K562 (cell line): ENCODE results near the gene B4GALNT4. TPM values are rescaled to one million over a fixed set of nuclear protein-coding genes. Genes with fewer than 3 reads are reported as not detected.

Experiments used
- ATAC-seq: fragments of 200-7000 bp; cut with Tn5 transposase; 3 replicates; pipeline ENCODE4 v1.9.1; 2020; ENCODE audit warnings: moderate library complexity
- BruUV-seq: library from RNA; stranded (reverse); fragments of 400-500 nt; replicated peaks from 2 replicates; lab custom pipeline; 2021; lab: Mats Ljungman, UMichigan
- CTCF ChIA-PET: fragments of 300-600 bp; formaldehyde crosslinking; extraction: SDS; loops from one replicate; lab custom pipeline; 2021; ENCODE audit warnings: low intra/inter-chr PET ratio; lab: Yijun Ruan, JAX
- POLR2A ChIA-PET: fragments of 300-600, 350-650 bp; sonication (Branson Sonifier 250); formaldehyde crosslinking; extraction: SDS; loops from one replicate; lab custom pipeline; 2021; ENCODE audit warnings: antibody characterized with exemption, inconsistent platforms; lab: Yijun Ruan, JAX
- DNase-seq, 4 experiments: peaks; one replicate each; pipeline versions ENCODE4 v3.0.0 to v3.0.0-alpha.2; 2011 to 2018; ENCODE audit warnings: low spot score in 3 of 4, mixed read lengths in 3 of 4; ENCODE audit errors: extremely low read depth in 1 of 4
- FAIRE-seq: peaks from 2 replicates; lab custom pipeline; 2011; peaks lifted over from hg19 to GRCh38; lab: Jason Lieb, UNC
- H2AFZ ChIP-seq: 2 replicates; pipeline ENCODE4 v1.6.0; 2011; ENCODE audit warnings: low read depth, low read length, control low read depth, inconsistent platforms
- H3K27ac ChIP-seq: fragments of 200-600 bp; 3 replicates; pipeline ENCODE4 v1.8.0; 2011; ENCODE audit warnings: low read depth, mild to moderate bottlenecking, control low read depth, inconsistent platforms, low read length, moderate library complexity, mixed read lengths; ENCODE audit errors: extremely low read depth
- H3K27me3 ChIP-seq, 2 experiments: fragments of 300-600 bp in 1 of 2; 2 replicates in 1 of 2; 3 replicates in 1 of 2; pipeline versions ENCODE4 v1.6.0 to v1.8.0; 2011; ENCODE audit warnings: inconsistent platforms in 2 of 2, low read length in 2 of 2, mild to moderate bottlenecking in 1 of 2, mixed read lengths in 1 of 2, moderate library complexity in 1 of 2; ENCODE audit not compliant: control insufficient read depth in 2 of 2, insufficient read depth in 2 of 2
- H3K36me3 ChIP-seq: fragments of 300-600 bp; 3 replicates; pipeline ENCODE4 v1.8.0; 2011; ENCODE audit warnings: mild to moderate bottlenecking, low read length, inconsistent platforms; ENCODE audit not compliant: control insufficient read depth, insufficient read depth
- H3K4me1 ChIP-seq, 2 experiments: fragments of 200-600 bp in 1 of 2; replicated peaks in 1 of 2; 2 replicates in 1 of 2; 3 replicates in 1 of 2; pipeline versions ENCODE4 v1.5.1 to v1.8.0; 2011; ENCODE audit warnings: inconsistent platforms in 2 of 2, low read length in 2 of 2, mild to moderate bottlenecking in 1 of 2, mixed read lengths in 1 of 2, moderate library complexity in 1 of 2; ENCODE audit not compliant: control insufficient read depth in 2 of 2, insufficient read depth in 2 of 2
- H3K4me2 ChIP-seq: 2 replicates; pipeline ENCODE4 v1.6.1; 2011; ENCODE audit warnings: low read length, control low read depth, inconsistent platforms, mixed read lengths; ENCODE audit not compliant: insufficient read depth
- H3K4me3 ChIP-seq: fragments of 200-600 bp; sonication (generic), shearing (Covaris generic); 2 replicates; pipeline ENCODE4 v1.5.1; 2016; ENCODE audit warnings: control low read depth, inconsistent platforms
- H3K79me2 ChIP-seq: fragments of 200-600 bp; 3 replicates; pipeline ENCODE4 v1.8.0; 2011; ENCODE audit warnings: low read length, inconsistent platforms; ENCODE audit not compliant: control insufficient read depth, insufficient read depth
- H3K9ac ChIP-seq, 2 experiments: 2 replicates each; pipeline versions ENCODE4 v1.6.0 to v1.6.1; 2011; ENCODE audit warnings: low read depth in 2 of 2, low read length in 2 of 2, control low read depth in 1 of 2, inconsistent platforms in 1 of 2, mild to moderate bottlenecking in 1 of 2, mixed read lengths in 1 of 2; ENCODE audit not compliant: insufficient read depth in 1 of 2
- H3K9me1 ChIP-seq: one replicate; pipeline ENCODE4 v1.6.0; 2011; ENCODE audit warnings: inconsistent platforms, mild to moderate bottlenecking, low read length, moderate library complexity; ENCODE audit not compliant: control insufficient read depth, insufficient read depth
- H3K9me3 ChIP-seq: replicated peaks from 2 replicates; pipeline ENCODE4 v1.5.1; 2011; ENCODE audit warnings: low read depth, low read length, inconsistent platforms; ENCODE audit not compliant: control insufficient read depth, insufficient read depth
- H4K20me1 ChIP-seq: replicated peaks from 2 replicates; pipeline ENCODE4 v1.6.1; 2011; ENCODE audit warnings: low read length, inconsistent platforms, mixed read lengths; ENCODE audit not compliant: control insufficient read depth, insufficient read depth
- BRD4 ChIP-seq: fragments of 200-600 bp; sonication (generic); IDR thresholded peaks from 2 replicates; pipeline ENCODE4 v1.6.1; 2017; ENCODE audit warnings: inconsistent platforms
- NBN ChIP-seq: fragments of 450-650 bp; IDR thresholded peaks from 2 replicates; pipeline ENCODE4 v1.6.1; 2016; ENCODE audit warnings: low read depth, mild to moderate bottlenecking
- NCOA1 ChIP-seq: fragments of 450-650 bp; IDR thresholded peaks from 2 replicates; pipeline ENCODE4 v1.6.1; 2016; ENCODE audit warnings: low read depth
- PML ChIP-seq: IDR thresholded peaks from 2 replicates; pipeline ENCODE4 v1.6.1; 2012; ENCODE audit warnings: low read length, inconsistent platforms
- YY1 ChIP-seq, 3 experiments: IDR thresholded peaks; 2 replicates each; pipeline ENCODE4 v1.6.1; 2011; ENCODE audit warnings: low read length in 2 of 3, mild to moderate bottlenecking in 2 of 3, moderate library complexity in 2 of 3, borderline replicate concordance in 1 of 3, control low read depth in 1 of 3, low read depth in 1 of 3; ENCODE audit not compliant: insufficient read depth in 3 of 3, insufficient replicate concordance in 2 of 3, control insufficient read depth in 1 of 3, insufficient read length in 1 of 3; ENCODE audit errors: extremely low read depth in 1 of 3
- ZBTB33 ChIP-seq: sonication (generic); formaldehyde crosslinking; IDR thresholded peaks from 2 replicates; pipeline ENCODE4 v1.8.1; 2023; ENCODE audit warnings: mild to moderate bottlenecking, missing genetic modification reagents
- ZNF589 ChIP-seq: fragments of 200-800 bp; sonication (Bioruptor generic); IDR thresholded peaks from 2 replicates; pipeline ENCODE4 v1.6.1; 2016; ENCODE audit warnings: low read depth, missing genetic modification characterization, missing compliant biosample characterization
- ZNF740 ChIP-seq, 3 experiments: fragments of 200-800 bp in 1 of 3; sonication (Bioruptor generic) in 1 of 3; sonication (generic) in 1 of 3; formaldehyde crosslinking in 1 of 3; IDR thresholded peaks; 2 replicates each; pipeline versions ENCODE4 v1.6.1 to v1.8.0; 2016 to 2022; ENCODE audit warnings: mild to moderate bottlenecking in 2 of 3, missing compliant biosample characterization in 2 of 3, missing genetic modification characterization in 2 of 3, missing genetic modification reagents in 1 of 3
- WGBS: fragments of 100-300 bp; shearing (Covaris generic); methylation state at CpG from one replicate; pipeline ENCODE4 v1.1.6; 2016; ENCODE audit warnings: low coverage, mixed read lengths; ENCODE audit not compliant: insufficient coverage; ENCODE audit errors: missing lambda C conversion rate; 5-methylcytosine and 5-hydroxymethylcytosine counted together
- in situ Hi-C: fragments of 300-500 bp; cut with MboI; formaldehyde crosslinking; loops from 4 replicates; pipeline ENCODE4 v1.15.0; 2018; ENCODE audit warnings: inconsistent platforms, mixed read lengths
- intact Hi-C: fragments of 100-400 bp; cut with micrococcal nuclease; formaldehyde crosslinking; loops from 2 replicates; pipeline ENCODE4 v1.14.2; 2022
- polyA plus RNA-seq, 8 experiments: library from polyadenylated mRNA; depleted of rRNA in 4 of 8; stranded (reverse) in 5 of 8; unstranded in 3 of 8; fragments of >200 nt; fragmentation: Nextera tagmentation in 2 of 8; fragmentation: Illumina TruSeq in 1 of 8; extraction: Ambion mirVana in 2 of 8; extraction: Trizol in 1 of 8; gene quantifications; 2 replicates each; pipeline versions ENCODE4 v1.2.1 to v1.2.3, GENCODE V29; 2011 to 2014; ENCODE audit warnings: inconsistent platforms in 1 of 8, missing spikeins in 1 of 8
- total RNA-seq, 7 experiments: library from RNA; depleted of rRNA in 6 of 7; stranded (reverse); fragments of >200 nt in 6 of 7; fragmentation: Illumina TruSeq in 2 of 7; extraction: Trizol in 2 of 7; gene quantifications; 2 replicates each; pipeline versions ENCODE4 v1.2.1 to v1.2.3, GENCODE V29; 2011 to 2021; ENCODE audit warnings: low replicate concordance in 1 of 7
- TF ChIP-seq, protein P1 (sequence below): fragments of 450-650 bp; formaldehyde crosslinking; IDR thresholded peaks from 2 replicates; pipeline ENCODE4 v1.4.0; 2022; ENCODE audit warnings: mild to moderate bottlenecking, moderate library complexity

The B4GALNT4 gene
- total and polyA plus RNA-seq, 9 of the 15 experiments (the other 6 are each of a cell fraction or from before 2014, with no cell fraction given), result 0.20 to 37.1 (median 10.8) TPM; not detected in 1

- no peak for TF ChIP-seq PML
Observed at GRCh38 chr11:391117-392017, 22.1 kb downstream of the B4GALNT4 start (continued).

GRCh38 chr11:392102-392777 lies 22.9 kb downstream of the B4GALNT4 start:
- Histone ChIP-seq H3K36me3 (peaks cover 19% of the 10 kb centered on the region; the same call in 2 of the 3 replicates), H3K4me2 (no peak overlapping the region)
- no peak for FAIRE-seq
- TF ChIP-seq ZNF740 (CRISPR knock-in tag; IDR thresholded peaks at IDR 0.05), result peak; percentile 55; the same call in 1 of the 2 replicates
- no peak for TF ChIP-seq ZNF740 (tag; IDR thresholded peaks at IDR 0.05)
- TF ChIP-seq NBN, result no peak
- TF ChIP-seq YY1 (IDR thresholded peaks at IDR 0.05; ENCODE audit: borderline replicate concordance in 1 of 3, control insufficient read depth in 1 of 3, extremely low read depth in 1 of 3, insufficient read depth in 3 of 3, insufficient read length in 1 of 3, insufficient replicate concordance in 2 of 3, low read depth in 1 of 3, low read length in 2 of 3), result no peak
- TF ChIP-seq, protein P1, sequence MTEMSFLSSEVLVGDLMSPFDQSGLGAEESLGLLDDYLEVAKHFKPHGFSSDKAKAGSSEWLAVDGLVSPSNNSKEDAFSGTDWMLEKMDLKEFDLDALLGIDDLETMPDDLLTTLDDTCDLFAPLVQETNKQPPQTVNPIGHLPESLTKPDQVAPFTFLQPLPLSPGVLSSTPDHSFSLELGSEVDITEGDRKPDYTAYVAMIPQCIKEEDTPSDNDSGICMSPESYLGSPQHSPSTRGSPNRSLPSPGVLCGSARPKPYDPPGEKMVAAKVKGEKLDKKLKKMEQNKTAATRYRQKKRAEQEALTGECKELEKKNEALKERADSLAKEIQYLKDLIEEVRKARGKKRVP, result no peak
- TF ChIP-seq BRD4, result no peak
- no peak for TF ChIP-seq ZNF589 (CRISPR knock-in tag)
- TF ChIP-seq NCOA1, result no peak
- 0 out of 2 replicates have a peak, but pooled peaks have one; percentile 42 for TF ChIP-seq ZBTB33 (CRISPR knock-in tag)

More at GRCh38 chr11:392102-392777, 22.9 kb downstream of the B4GALNT4 start:
- CTCF ChIA-PET, result interaction anchor here (0.6 kb wide), 2 partner anchors 24 to 123 kb away, joined by 3 to 4 read pairs; no protein-coding TSS in a partner anchor
- H4K20me1 ChIP-seq, result no peaks in the 10 kb centered on the region
- no peak overlapping the region for H3K4me3 ChIP-seq
- BruUV-seq, result no TSS peak
- intact Hi-C loops (loop anchor here (5.0 kb wide), 1 partner anchor 55 kb away; no protein-coding TSS in a partner anchor), in situ Hi-C loops (no loop called here)
- H3K9ac ChIP-seq, result peak overlapping the region in 1 of 2 experiments; percentile 45; a peak in 1 of 4 replicates
- WGBS, result 93% methylated on average over 18 of the region's 36 CpGs
- POLR2A ChIA-PET, result interaction anchor here (0.5 to 0.6 kb wide), 2 partner anchors 32 to 56 kb away, joined by 3 read pairs; no protein-coding TSS in a partner anchor
- H3K9me3 ChIP-seq, result no peaks in the 10 kb centered on the region
- H3K9me1 ChIP-seq, result no peaks in the 10 kb centered on the region
- DNase-seq, result no peak
- no peak overlapping the region for H3K27ac ChIP-seq
- H3K4me1 ChIP-seq, result peaks cover 27 to 74% of the 10 kb centered on the region in 2 experiments
- peaks cover 35% of the 10 kb centered on the region for H3K79me2 ChIP-seq
- no peak overlapping the region for H2AFZ ChIP-seq
- ATAC-seq, result no peak
- no peaks in the 10 kb centered on the region for H3K27me3 ChIP-seq
